Astrocyte of the spinal cord (primary cell): ENCODE data around the gene PARD6B.
A peak's percentile ranks its signal among the peaks of the same experiment; 100 is the strongest.

Source experiments
- DNase-seq: peaks from one replicate; pipeline ENCODE4 v3.0.0; 2011; ENCODE audit warnings: low read depth, low spot score
- H3K4me3 ChIP-seq: 2 replicates; pipeline ENCODE4 v1.5.1; 2011; ENCODE audit warnings: low read depth, mild to moderate bottlenecking, low read length, moderate library complexity
- in situ Hi-C: cut with HindIII; loops from 2 replicates; pipeline ENCODE4 v1.10.0; 2017; ENCODE audit warnings: low sequenced_read_pairs
- TF ChIP-seq, protein P1 (sequence below): IDR thresholded peaks from 2 replicates; pipeline ENCODE4 v1.5.1; 2012; ENCODE audit warnings: low read depth, mild to moderate bottlenecking, low read length, inconsistent platforms

PARD6B gene

GRCh38 chr20:50734730-50735679, 3.6 kb downstream of the PARD6B start:
- no peak overlapping the region for H3K4me3 ChIP-seq
- DNase-seq = no peak
- in situ Hi-C loops = no loop called here
- TF ChIP-seq, protein P1, sequence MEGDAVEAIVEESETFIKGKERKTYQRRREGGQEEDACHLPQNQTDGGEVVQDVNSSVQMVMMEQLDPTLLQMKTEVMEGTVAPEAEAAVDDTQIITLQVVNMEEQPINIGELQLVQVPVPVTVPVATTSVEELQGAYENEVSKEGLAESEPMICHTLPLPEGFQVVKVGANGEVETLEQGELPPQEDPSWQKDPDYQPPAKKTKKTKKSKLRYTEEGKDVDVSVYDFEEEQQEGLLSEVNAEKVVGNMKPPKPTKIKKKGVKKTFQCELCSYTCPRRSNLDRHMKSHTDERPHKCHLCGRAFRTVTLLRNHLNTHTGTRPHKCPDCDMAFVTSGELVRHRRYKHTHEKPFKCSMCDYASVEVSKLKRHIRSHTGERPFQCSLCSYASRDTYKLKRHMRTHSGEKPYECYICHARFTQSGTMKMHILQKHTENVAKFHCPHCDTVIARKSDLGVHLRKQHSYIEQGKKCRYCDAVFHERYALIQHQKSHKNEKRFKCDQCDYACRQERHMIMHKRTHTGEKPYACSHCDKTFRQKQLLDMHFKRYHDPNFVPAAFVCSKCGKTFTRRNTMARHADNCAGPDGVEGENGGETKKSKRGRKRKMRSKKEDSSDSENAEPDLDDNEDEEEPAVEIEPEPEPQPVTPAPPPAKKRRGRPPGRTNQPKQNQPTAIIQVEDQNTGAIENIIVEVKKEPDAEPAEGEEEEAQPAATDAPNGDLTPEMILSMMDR = no peak

GRCh38 chr20:50735813-50736212, 4.4 kb downstream of the PARD6B start:
- H3K4me3 ChIP-seq = no peak overlapping the region
- in situ Hi-C loops = no loop called here
- no peak for DNase-seq
- TF ChIP-seq, protein P1 = no peak

DNA sequence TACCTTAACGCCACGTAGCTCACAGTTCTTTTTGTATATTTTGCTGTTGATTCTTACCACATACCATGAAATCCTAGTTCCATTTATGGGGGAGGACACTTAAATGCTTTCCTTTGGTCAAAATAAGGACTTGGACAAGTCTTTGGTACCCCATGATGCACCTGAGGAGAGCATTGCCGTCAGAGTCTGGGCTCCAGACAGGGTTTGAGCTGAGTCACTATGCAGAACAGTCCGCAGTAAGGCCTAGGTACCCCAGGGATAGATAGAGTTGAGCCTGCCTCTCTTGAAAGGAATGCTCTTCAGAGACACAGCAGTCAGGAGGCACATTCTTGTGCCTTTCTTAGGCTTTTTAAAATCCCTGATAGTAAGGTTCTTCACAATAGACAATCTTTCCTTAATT, 6.0 kb downstream of the PARD6B start:
- in situ Hi-C loops = no loop called here
- TF ChIP-seq, protein P1 = no peak
- no peak overlapping the region for H3K4me3 ChIP-seq
- DNase-seq = no peak

DNA sequence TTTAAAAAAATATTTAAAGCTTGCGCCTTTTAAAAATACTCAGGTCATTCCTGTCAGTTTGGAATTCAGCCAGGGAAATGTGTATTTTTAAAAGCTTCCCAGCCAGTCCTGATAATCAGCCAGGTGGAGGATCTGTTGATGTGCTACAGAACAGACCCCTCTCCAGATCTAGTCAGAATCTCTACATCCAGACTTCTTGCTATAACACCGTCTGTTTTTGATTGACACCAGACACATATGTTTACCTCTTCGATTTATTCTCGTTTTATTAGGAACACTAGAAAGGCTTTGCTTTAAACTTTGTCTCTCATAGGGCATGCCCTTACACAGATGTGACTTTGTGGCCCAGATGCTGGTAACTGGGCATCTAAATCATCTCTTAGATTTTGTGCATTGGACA, 11.7 kb downstream of the PARD6B start:
- no peak for DNase-seq
- no peak overlapping the region for H3K4me3 ChIP-seq
- TF ChIP-seq, protein P1 = no peak
- in situ Hi-C loops = no loop called here

DNA sequence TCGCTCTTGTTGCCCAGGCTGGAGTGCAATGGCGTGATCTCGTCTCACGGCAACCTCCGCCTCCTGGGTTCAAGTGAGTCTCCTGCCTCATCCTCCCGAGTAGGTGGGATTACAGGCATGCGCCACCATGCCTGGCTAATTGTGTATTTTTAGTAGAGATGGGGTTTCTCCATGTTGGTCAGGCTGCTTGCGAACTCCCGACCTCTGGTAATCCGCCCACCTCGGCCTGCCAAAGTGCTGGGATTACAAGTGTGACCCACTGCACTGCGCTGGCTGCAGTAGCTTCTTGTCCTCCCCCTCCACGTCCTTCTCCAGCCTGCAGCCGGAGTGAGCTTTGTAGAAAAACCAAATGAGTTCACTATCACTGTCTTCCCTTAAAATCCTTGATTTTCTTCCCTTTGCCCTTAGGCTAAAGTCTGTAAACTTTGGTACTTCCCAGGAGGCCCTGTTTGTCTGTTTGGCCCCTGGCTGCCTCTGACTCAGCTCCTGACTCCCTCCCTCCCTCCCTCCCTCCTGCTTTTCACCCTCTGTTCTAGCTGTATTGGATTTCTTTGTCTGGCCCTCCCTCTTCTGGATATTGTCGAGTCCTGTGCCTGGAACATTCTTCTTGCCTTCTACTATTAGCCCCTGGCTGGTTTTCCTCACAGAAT, 12.9 kb downstream of the PARD6B start:
- peak; percentile 90 for DNase-seq
- H3K4me3 ChIP-seq = no peak overlapping the region
- TF ChIP-seq, protein P1 = peak; percentile 55
- in situ Hi-C loops = no loop called here

DNA sequence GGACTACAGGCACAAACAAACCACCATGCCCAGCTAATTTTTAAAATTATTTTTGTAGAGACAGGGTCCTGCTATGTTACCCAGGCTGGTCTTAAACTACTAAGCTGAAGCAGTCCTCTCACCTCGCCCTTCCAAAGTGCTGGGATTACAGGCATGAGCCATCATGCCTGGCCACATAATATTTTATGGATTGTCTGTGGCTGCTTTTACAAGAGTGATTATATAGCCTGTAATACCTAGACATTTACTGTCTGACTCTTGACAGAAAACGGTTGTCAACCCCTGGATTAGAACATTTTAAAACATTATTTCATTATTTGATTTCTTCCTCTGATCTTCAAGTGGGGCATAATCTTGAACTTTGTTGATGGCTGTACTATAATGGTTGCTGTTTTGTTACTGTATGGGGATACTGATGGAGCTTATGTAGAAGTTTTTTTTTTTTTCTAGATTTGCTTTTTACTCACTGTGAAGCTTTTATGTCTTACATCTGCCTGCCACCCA, 14.3 kb downstream of the PARD6B start:
- no peak overlapping the region for H3K4me3 ChIP-seq
- no peak for DNase-seq
- TF ChIP-seq, protein P1 = no peak
- in situ Hi-C loops = no loop called here
